Effector CD8-positive, alpha-beta T cell (primary cell): ENCODE results near the gene PRKAG2.
"Not testable (repeated sequence)": the region's sequence is repeated elsewhere in the genome, so short reads cannot be mapped to it uniquely, and the experiment has no call there.

Experiments
- DNase-seq: peaks from one replicate; lab custom pipeline; 2025; lab: John Stamatoyannopoulos, UW

The PRKAG2 gene

GRCh38 chr7:151801291-151801690 is 75.6 kb downstream of the PRKAG2 start:
- no peak for DNase-seq

GRCh38 chr7:151800861-151801260 is 76.1 kb downstream of the PRKAG2 start:
- no peak for DNase-seq

- no peak for DNase-seq
Measured at GRCh38 chr7:151800391-151800790, 76.5 kb downstream of the PRKAG2 start.

DNA sequence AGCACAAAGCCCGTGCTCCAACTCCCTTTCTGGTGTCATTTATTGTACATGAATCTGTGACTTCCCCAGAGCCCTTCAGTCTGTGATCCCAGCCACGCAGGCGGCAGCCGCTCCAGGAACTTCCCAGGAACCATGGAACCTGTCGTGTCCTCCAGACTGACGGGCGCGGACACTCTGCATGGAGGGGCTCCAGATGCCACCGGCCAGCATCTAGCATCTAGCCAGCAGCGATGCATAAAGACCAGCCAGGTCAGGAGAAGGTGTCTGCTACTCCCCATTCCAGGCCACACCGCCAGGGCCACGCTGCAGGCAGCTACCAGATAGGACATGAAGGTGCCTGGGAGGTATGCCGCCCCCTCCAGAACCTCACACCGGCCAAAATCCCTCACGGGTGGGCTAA is 77.4 kb downstream of the PRKAG2 start:
- no peak for DNase-seq

DNA sequence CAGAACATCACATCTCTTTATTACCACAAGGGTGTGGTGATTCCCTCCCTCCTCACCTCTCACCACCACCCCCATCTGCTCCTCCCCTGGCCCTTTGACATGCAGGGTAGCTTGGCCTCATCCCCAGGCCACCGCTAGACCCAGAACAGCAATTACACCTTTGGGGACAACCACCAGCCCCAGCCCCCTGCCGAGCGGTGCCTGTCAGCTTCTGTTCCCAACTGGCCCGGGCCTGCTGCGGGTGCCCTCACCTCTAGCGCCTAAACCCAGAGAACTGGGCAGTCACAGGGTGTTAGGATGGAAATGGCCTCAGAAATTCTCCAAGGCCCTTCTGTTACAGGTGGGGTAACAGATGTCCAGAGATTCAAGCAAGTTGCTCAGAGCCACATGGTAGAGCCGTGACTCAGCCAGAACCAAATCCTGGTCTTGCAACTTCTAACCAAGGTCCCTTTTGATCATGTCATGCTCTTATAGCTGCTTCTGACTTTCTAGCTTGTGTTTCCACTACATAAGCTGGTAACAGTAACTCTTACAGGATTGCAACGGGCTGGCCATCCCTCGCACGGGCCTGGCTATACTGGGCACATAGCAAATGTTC is 78.0 kb downstream of the PRKAG2 start:
- DNase-seq: no peak

- DNase-seq: not testable (repeated sequence)
Measured at GRCh38 chr7:151797667-151798307, 79.1 kb downstream of the PRKAG2 start.

DNA sequence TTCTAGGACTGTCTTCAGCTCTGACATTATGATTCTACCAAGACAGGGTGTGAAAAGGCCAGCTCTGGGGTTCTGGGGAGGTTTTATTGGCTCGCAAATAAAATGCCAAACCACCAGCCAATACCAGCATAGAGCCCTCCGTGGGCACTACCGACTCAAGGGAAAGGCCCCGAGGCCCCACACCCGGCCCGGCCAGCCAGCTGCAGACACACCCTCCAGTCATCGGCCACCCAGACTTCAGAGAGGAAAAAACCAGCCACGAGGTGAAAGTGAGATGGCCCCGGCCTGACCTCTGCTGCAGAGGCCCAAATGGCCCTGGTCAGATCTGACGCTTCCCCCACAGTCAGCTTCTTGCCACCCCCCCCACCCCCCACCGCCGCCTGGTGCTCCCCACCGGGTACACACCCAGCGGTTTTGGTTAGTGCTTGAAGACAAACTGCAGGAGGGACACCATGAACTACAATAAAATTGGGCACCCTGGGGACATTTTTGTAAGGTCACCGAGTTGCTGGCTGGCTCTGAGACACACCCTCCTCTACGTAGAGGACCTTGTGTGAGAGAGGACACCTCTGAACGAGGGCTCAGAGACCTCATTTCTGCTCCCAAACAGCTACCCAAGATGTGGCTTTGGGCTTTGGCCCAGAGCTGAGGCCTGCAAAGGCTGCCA is 79.9 kb downstream of the PRKAG2 start:
- no peak for DNase-seq

- DNase-seq: no peak
Measured at GRCh38 chr7:151796091-151796870, 80.6 kb downstream of the PRKAG2 start.

DNA sequence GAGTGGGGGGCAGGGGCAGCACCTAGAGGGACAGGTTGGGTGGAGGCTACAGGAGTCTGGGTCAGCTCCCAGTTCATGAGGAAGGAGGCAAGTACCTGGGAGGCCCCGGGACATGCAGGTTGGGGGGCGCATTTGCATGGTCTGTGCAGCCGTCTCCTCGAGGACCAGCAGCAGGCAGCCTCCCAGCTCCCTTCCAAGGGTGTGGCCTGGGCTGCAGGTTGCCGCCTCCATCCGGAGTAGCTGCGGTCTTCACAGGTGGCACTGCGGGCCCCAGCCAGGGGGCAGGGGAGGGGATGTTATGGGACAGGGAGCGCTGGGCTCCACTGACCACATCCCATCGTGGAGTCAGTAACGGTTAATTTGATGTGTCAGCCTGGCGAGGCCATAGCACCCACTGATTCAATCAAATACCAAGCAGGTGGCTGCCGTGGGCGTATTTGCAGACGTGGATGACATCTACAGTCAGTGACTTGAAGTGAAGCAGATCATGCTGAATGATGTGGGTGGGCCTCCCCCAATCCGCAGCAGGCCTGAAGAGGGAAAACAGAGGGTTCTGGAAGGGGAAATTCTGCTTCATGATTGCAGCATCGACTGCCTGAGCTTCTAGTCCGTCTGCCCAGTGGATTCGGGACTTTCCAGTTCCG is 81.6 kb downstream of the PRKAG2 start:
- no peak for DNase-seq

- no peak for DNase-seq
Measured at GRCh38 chr7:151794508-151795167, 82.3 kb downstream of the PRKAG2 start.

GRCh38 chr7:151793991-151794507 is 82.9 kb downstream of the PRKAG2 start:
- DNase-seq: no peak

- DNase-seq: no peak
Measured at GRCh38 chr7:151793531-151793951, 83.4 kb downstream of the PRKAG2 start.

GRCh38 chr7:151792636-151793035 is 84.3 kb downstream of the PRKAG2 start:
- no peak for DNase-seq

DNA sequence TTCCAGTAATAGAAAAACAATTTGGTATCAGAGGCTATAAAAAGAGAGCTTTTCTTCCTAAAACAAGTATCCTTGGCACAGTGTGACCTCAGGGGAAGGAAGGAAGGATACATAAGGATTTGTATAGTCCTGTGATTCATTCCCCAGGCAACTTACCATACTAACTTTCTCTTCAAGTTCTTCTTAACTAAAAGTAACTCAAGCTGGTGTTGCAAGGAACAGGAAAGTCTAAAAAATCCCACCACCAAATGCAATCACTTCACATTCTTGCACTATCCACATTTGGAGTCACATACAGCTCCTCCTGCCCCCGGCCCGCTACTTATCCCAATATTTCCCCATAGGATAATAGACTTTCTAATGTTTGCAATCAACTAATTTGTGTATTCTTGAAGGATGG is 84.8 kb downstream of the PRKAG2 start:
- no peak for DNase-seq

DNA sequence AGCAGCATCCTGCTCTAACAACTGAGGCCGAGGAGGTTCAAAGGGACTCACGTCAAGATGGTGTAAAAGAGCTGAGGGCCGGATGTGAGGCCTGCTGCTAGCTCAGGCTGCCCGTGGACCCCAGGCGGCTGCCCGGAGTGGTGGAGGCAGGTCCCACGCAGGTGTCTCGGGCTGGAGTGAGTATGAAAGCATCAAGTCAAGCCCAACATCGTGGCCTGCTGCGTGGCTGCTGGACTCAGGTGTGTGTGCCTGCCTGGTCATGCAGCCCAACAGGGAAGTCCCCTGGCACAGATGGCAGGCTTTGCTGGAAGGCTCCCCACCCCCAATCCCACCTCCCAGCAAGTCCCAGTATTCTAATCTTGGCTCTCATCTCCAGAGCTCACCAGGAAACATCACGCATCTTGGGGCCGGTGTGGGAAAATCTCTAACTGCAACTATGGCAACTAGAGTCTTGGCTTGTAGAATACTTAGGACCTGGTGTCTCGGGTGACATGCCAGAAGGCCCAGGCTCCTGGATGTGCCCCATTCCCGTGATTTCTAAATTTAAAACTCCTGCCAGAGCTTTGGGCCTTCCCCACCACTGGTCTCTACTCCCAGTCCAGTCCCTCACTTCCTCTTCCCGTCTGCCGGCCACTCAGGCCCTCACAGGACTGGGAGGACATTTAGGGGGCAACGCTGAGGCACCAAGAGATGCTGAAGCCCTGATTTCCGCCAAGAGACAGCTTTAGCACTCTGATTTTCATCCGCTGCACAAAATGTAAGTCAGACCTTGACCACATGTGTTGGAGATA is 85.9 kb downstream of the PRKAG2 start:
- no peak for DNase-seq

DNA sequence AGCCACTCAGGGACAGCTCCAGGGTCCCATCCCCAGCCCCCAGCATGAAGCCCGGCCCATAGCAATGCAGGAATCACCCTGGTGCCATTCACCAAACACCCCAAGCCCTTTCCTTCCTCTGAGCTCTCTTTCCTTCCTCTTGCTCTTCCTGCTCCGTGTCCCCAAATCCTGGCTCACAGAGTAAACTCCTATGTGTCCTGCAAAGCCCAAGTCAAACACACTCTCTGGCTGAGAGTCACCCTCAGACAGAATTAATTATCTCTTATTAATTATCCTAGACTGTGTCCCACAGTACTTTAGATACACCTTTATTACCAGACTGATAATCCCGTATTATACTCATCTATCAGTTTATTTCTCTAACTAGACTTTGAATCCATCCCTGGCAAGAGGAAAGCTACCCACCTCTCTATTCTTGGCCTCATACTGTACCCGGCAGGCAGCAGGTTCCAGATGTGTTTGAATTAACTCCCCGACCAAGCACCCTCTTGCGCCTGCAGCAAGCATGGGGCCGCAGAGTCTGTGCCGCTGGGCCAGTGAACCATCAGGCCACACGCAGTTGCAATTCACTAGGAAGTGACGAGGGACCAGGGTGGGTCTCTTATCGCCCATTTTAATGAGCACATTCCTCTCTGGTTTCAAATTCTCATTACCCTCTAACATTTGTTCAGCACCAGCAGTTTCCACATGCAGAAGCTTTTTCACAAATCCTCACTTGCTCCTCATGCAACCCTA is 86.7 kb downstream of the PRKAG2 start:
- no peak for DNase-seq

- no peak for DNase-seq
Measured at GRCh38 chr7:151789380-151789947, 87.5 kb downstream of the PRKAG2 start.

DNA sequence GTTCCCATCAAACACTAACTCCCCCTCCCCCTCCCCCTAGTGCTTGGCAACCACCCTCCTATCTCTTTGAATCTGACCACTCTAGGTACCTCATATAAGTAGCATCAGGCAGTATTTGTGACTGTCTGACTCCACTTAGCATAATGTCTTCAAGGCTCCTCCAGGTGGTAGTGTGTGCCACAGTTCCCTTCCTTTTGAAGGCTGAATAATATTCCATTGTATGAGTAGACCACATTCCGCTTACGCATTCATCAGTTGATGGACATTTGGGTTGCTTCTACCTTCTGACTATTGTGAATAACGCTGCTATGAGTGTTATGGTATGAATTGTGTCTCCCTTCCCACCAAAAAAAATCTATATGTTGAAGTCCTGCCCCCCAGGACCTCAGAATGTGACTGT is 89.6 kb downstream of the PRKAG2 start:
- DNase-seq: no peak

DNA sequence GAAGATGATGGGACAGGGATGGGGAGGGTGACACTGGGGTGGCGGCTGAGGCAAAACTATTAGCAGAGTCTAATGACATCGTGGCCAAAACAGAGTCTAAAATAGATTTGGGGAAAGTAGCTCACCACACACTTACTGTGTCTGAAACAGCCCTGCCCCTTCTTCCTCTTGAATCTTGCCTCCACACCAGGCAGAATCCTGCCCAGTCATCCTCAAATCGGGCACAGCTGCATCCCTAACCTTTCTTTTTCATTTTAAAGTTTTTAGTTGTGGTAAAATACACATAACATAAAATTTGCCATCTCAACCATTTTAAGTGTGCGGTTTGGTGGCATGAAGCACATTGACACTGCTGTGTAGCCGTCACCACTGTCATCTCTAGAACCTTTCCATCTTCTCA is 90.0 kb downstream of the PRKAG2 start:
- no peak for DNase-seq
